T-cell (primary cell): ENCODE results near the gene DDIT3. TPM values are rescaled to one million over a fixed set of nuclear protein-coding genes. Genes with fewer than 3 reads are reported as not detected.

Source experiments
- ATAC-seq, 4 experiments: fragments of 200-7000 bp in 3 of 4; fragments of 150-1000 bp in 1 of 4; cut with Tn5 transposase; replicated peaks in 1 of 4; 1 replicate in 3 of 4; 2 replicates in 1 of 4; pipeline ENCODE4 v1.10.0; 2021; ENCODE audit warnings: moderate library complexity in 3 of 4, mild to moderate bottlenecking in 2 of 4, moderate number of reproducible peaks in 1 of 4
- CTCF ChIA-PET, 2 donors: fragments of 300-600 bp; sonication (Branson Sonifier 250); formaldehyde crosslinking; loops; one replicate each; lab custom pipeline; 2022; ENCODE audit warnings: antibody characterized with exemption in 2 of 2; lab: Charles Lee
- POLR2A ChIA-PET, 2 donors: fragments of 300-600 bp; sonication (Branson Sonifier 250); formaldehyde crosslinking; loops; one replicate each; lab custom pipeline; 2022; ENCODE audit warnings: antibody characterized with exemption in 2 of 2; lab: Charles Lee
- DNase-seq, 35 experiments: peaks; one replicate each; pipeline versions ENCODE4 v3.0.0 to v3.0.0-alpha.2; 2013 to 2023
- H3K27ac ChIP-seq: one replicate; pipeline ENCODE4 v1.5.1; 2013; ENCODE audit warnings: low read length
- H3K27me3 ChIP-seq, 2 experiments: replicated peaks in 1 of 2; 1 replicate in 1 of 2; 2 replicates in 1 of 2; pipeline versions ENCODE4 v1.6.1 to v1.7.0; 2013; ENCODE audit warnings: low read length in 1 of 2, mixed read lengths in 1 of 2; ENCODE audit not compliant: control insufficient read depth in 2 of 2, insufficient read depth in 2 of 2; ENCODE audit errors: extremely low read depth in 1 of 2
- H3K36me3 ChIP-seq, 2 donors: 1 replicate in 1 of 2; 2 replicates in 1 of 2; pipeline versions ENCODE4 v1.6.1 to v1.7.0; 2013; ENCODE audit warnings: low read length in 1 of 2; ENCODE audit not compliant: control insufficient read depth in 2 of 2, insufficient read depth in 1 of 2; ENCODE audit errors: extremely low read depth in 1 of 2
- H3K4me1 ChIP-seq, 2 experiments: 1 replicate in 1 of 2; 2 replicates in 1 of 2; pipeline versions ENCODE4 v1.6.1 to v1.7.0; 2013; ENCODE audit warnings: low read length in 2 of 2, mixed read lengths in 1 of 2; ENCODE audit not compliant: insufficient read depth in 2 of 2, control insufficient read depth in 1 of 2; ENCODE audit errors: extremely low read depth in 1 of 2
- H3K4me3 ChIP-seq, 2 donors: 1 replicate in 1 of 2; 2 replicates in 1 of 2; pipeline versions ENCODE4 v1.5.1 to v1.7.0; 2013; ENCODE audit warnings: mild to moderate bottlenecking in 2 of 2, low read length in 1 of 2, moderate library complexity in 1 of 2; ENCODE audit not compliant: control insufficient read depth in 1 of 2; ENCODE audit errors: extremely low read depth in 1 of 2
- H3K9me3 ChIP-seq: 2 replicates; pipeline ENCODE4 v1.7.0; 2013
- H3K27ac Mint-ChIP-seq, 2 donors: one replicate each; pipeline ENCODE4 v1.8.0; 2020 to 2021; ENCODE audit warnings: mild to moderate bottlenecking in 2 of 2, mixed read lengths in 2 of 2
- H3K27me3 Mint-ChIP-seq, 2 donors: one replicate each; pipeline ENCODE4 v1.8.0; 2021 to 2022; ENCODE audit warnings: mixed read lengths in 2 of 2
- H3K36me3 Mint-ChIP-seq: one replicate; pipeline ENCODE4 v1.8.0; 2021; ENCODE audit warnings: mixed read lengths
- H3K4me1 Mint-ChIP-seq, 3 donors: one replicate each; pipeline ENCODE4 v1.8.0; 2020 to 2022; ENCODE audit warnings: mixed read lengths in 3 of 3, mild to moderate bottlenecking in 1 of 3
- H3K4me3 Mint-ChIP-seq, 3 donors: one replicate each; pipeline ENCODE4 v1.8.0; 2020 to 2022; ENCODE audit warnings: mild to moderate bottlenecking in 3 of 3, mixed read lengths in 3 of 3, moderate library complexity in 3 of 3
- H3K9me3 Mint-ChIP-seq, 3 donors: one replicate each; pipeline ENCODE4 v1.8.0; 2020 to 2022; ENCODE audit warnings: mixed read lengths in 3 of 3
- WGBS: methylation state at CpG from one replicate; pipeline ENCODE4 v1.1.5; 2013; ENCODE audit warnings: missing lambda C conversion rate; ENCODE audit not compliant: insufficient coverage; 5-methylcytosine and 5-hydroxymethylcytosine counted together
- total RNA-seq, 35 experiments: library from RNA in 6 of 35; stranded (reverse) in 6 of 35; fragments of 120-200 nt in 1 of 35; gene quantifications; one replicate each; pipeline versions ENCODE4 v1.2.1 to v1.2.4 and lab custom pipeline; 2013 to 2026

Gene DDIT3
- total RNA-seq, 5 donors from 2014 or later (not counting 1 experiment from before 2014, with no cell fraction given), result 34.5 to 93.5 (median 40.7) TPM

GRCh38 chr12:57543581-57543980 is 23.3 kb upstream of the DDIT3 start:
- peaks cover 18% of the 10 kb centered on the region for H3K36me3 Mint-ChIP-seq

GRCh38 chr12:57541717-57542116 is 21.4 kb upstream of the DDIT3 start:
- Mint-ChIP-seq H3K4me1 (peaks cover 25 to 34% (median 33%) of the 10 kb centered on the region in 3 donors), H3K9me3 (no peaks in the 10 kb centered on the region), H3K27ac (no peak overlapping the region), H3K36me3 (peaks cover 30% of the 10 kb centered on the region), H3K27me3 (no peaks in the 10 kb centered on the region), H3K4me3 (no peak overlapping the region)
- no peak for DNase-seq
- no peak overlapping the region for H3K4me3 ChIP-seq
- peaks cover 0 to 18% of the 10 kb centered on the region in 2 experiments for H3K4me1 ChIP-seq
- H3K9me3 ChIP-seq, result no peaks in the 10 kb centered on the region
- POLR2A ChIA-PET, result interaction anchor here in 1 of 2 donors (0.6 kb wide), 1 partner anchor 18 kb away, joined by 9 read pairs; no protein-coding TSS in a partner anchor
- no peak for ATAC-seq
- H3K27me3 ChIP-seq, result no peaks in the 10 kb centered on the region
- peaks cover 2 to 15% of the 10 kb centered on the region in 2 donors for H3K36me3 ChIP-seq
- no peak overlapping the region for H3K27ac ChIP-seq
- WGBS, result 100% methylated on average over 1 of the region's 2 CpGs
- CTCF ChIA-PET, result interaction anchor here in 1 of 2 donors (0.7 kb wide), 1 partner anchor 16 kb away, joined by 3 read pairs; no protein-coding TSS in a partner anchor

More at GRCh38 chr12:57543581-57543980, 23.3 kb upstream of the DDIT3 start:
- Histone ChIP-seq H3K4me3 (no peak overlapping the region), H3K9me3 (no peaks in the 10 kb centered on the region), H3K27me3 (no peaks in the 10 kb centered on the region), H3K27ac (no peak overlapping the region), H3K36me3 (peaks cover 2 to 11% of the 10 kb centered on the region in 2 donors), H3K4me1 (peaks cover 6 to 19% of the 10 kb centered on the region in 2 experiments)
- H3K27me3 Mint-ChIP-seq, result peaks cover 0 to under 1% of the 10 kb centered on the region in 2 donors
- no peaks in the 10 kb centered on the region for H3K9me3 Mint-ChIP-seq
- H3K4me3 Mint-ChIP-seq, result no peak overlapping the region
- POLR2A ChIA-PET, result no interaction called here
- H3K4me1 Mint-ChIP-seq, result peaks cover 35 to 43% (median 39%) of the 10 kb centered on the region in 3 donors
- 71% methylated on average over 2 of the region's 2 CpGs for WGBS
- peak overlapping the region in 1 of 2 donors; percentile 55 for H3K27ac Mint-ChIP-seq
- CTCF ChIA-PET, result no interaction called here
- DNase-seq (no peak), ATAC-seq (no peak)

GRCh38 chr12:57541001-57541400 is 20.7 kb upstream of the DDIT3 start:
- H3K27me3 Mint-ChIP-seq, result no peaks in the 10 kb centered on the region
- Histone ChIP-seq H3K4me1 (peaks cover 0 to 11% of the 10 kb centered on the region in 2 experiments), H3K27ac (no peak overlapping the region), H3K36me3 (peaks cover 5 to 17% of the 10 kb centered on the region in 2 donors), H3K9me3 (no peaks in the 10 kb centered on the region), H3K4me3 (no peak overlapping the region), H3K27me3 (no peaks in the 10 kb centered on the region)
- ChIA-PET POLR2A (interaction anchor here in 1 of 2 donors (0.6 kb wide), 1 partner anchor 932 kb away, joined by 5 read pairs; no protein-coding TSS in a partner anchor), CTCF (interaction anchor here in 1 of 2 donors (0.6 kb wide), 1 partner anchor 233 kb away, joined by 3 read pairs; no protein-coding TSS in a partner anchor)
- no peak overlapping the region for H3K4me3 Mint-ChIP-seq
- ATAC-seq (no peak), DNase-seq (no peak)
- peaks cover 30% of the 10 kb centered on the region for H3K36me3 Mint-ChIP-seq
- H3K4me1 Mint-ChIP-seq, result peaks cover 17 to 29% (median 27%) of the 10 kb centered on the region in 3 donors
- H3K9me3 Mint-ChIP-seq, result no peaks in the 10 kb centered on the region
- H3K27ac Mint-ChIP-seq, result peak overlapping the region in 1 of 2 donors; percentile 39
- WGBS, result 86% methylated on average over 2 of the region's 2 CpGs

- Histone ChIP-seq H3K4me1 (peaks cover 0 to 6% of the 10 kb centered on the region in 2 experiments), H3K9me3 (no peaks in the 10 kb centered on the region), H3K27me3 (no peaks in the 10 kb centered on the region), H3K36me3 (peaks cover 5 to 31% of the 10 kb centered on the region in 2 donors), H3K4me3 (no peak overlapping the region), H3K27ac (no peak overlapping the region)
- Mint-ChIP-seq H3K36me3 (peaks cover 40% of the 10 kb centered on the region), H3K27ac (no peak overlapping the region), H3K27me3 (no peaks in the 10 kb centered on the region), H3K4me3 (no peak overlapping the region), H3K9me3 (no peaks in the 10 kb centered on the region), H3K4me1 (peaks cover 5 to 15% (median 13%) of the 10 kb centered on the region in 3 donors)
- ChIA-PET CTCF (no interaction called here), POLR2A (interaction anchor here in 1 of 2 donors (0.6 kb wide), 1 partner anchor 161 kb away, joined by 3 read pairs; no protein-coding TSS in a partner anchor)
- WGBS, result 100% methylated on average over 1 of the region's 5 CpGs
- no peak for DNase-seq
- no peak for ATAC-seq
Measured at GRCh38 chr12:57539134-57539768, 18.9 kb upstream of the DDIT3 start.

- Histone ChIP-seq H3K27ac (no peak overlapping the region), H3K36me3 (peaks cover 11 to 52% of the 10 kb centered on the region in 2 donors), H3K9me3 (no peaks in the 10 kb centered on the region), H3K4me3 (no peak overlapping the region), H3K27me3 (no peaks in the 10 kb centered on the region), H3K4me1 (no peaks in the 10 kb centered on the region)
- DNase-seq, result no peak
- no peak overlapping the region for H3K4me3 Mint-ChIP-seq
- H3K27me3 Mint-ChIP-seq, result no peaks in the 10 kb centered on the region
- no CpG with 5 or more reads among the region's 1 CpG for WGBS
- no peak overlapping the region for H3K27ac Mint-ChIP-seq
- POLR2A ChIA-PET, result no interaction called here
- H3K4me1 Mint-ChIP-seq, result peaks cover 5 to 6% (median 5%) of the 10 kb centered on the region in 3 donors
- H3K36me3 Mint-ChIP-seq, result peaks cover 58% of the 10 kb centered on the region
- CTCF ChIA-PET, result interaction anchor here in 1 of 2 donors (0.6 to 0.9 kb wide), 2 partner anchors 47 to 118 kb away, joined by 3 to 6 read pairs; no protein-coding TSS in a partner anchor
- ATAC-seq, result no peak
- H3K9me3 Mint-ChIP-seq, result no peaks in the 10 kb centered on the region
Measured at GRCh38 chr12:57536597-57536942, 16.3 kb upstream of the DDIT3 start.

GRCh38 chr12:57535764-57536596 is 15.7 kb upstream of the DDIT3 start:
- Histone ChIP-seq H3K4me1 (no peaks in the 10 kb centered on the region), H3K4me3 (no peak overlapping the region), H3K36me3 (peaks cover 12 to 54% of the 10 kb centered on the region in 2 donors), H3K27me3 (no peaks in the 10 kb centered on the region), H3K9me3 (no peaks in the 10 kb centered on the region), H3K27ac (no peak overlapping the region)
- ChIA-PET POLR2A (no interaction called here), CTCF (interaction anchor here in 1 of 2 donors (0.6 to 1.0 kb wide), 2 partner anchors 47 to 327 kb away, joined by 3 read pairs; no protein-coding TSS in a partner anchor)
- 82% methylated on average over 3 of the region's 6 CpGs for WGBS
- Mint-ChIP-seq H3K36me3 (peaks cover 57% of the 10 kb centered on the region), H3K4me3 (no peak overlapping the region), H3K27me3 (no peaks in the 10 kb centered on the region), H3K4me1 (peaks cover 3 to 5% (median 4%) of the 10 kb centered on the region in 3 donors), H3K27ac (peak overlapping the region in 1 of 2 donors; percentile 31), H3K9me3 (no peaks in the 10 kb centered on the region)
- DNase-seq, result no peak
- ATAC-seq, result no peak
